Measurements from ENCODE around the gene RTN4RL1. TPM values are rescaled to one million over a fixed set of nuclear protein-coding genes. Genes with fewer than 3 reads are reported as not detected.
"Not testable (repeated sequence)": the region's sequence is repeated elsewhere in the genome, so short reads cannot be mapped to it uniquely, and the experiment has no call there.

Gene RTN4RL1
- total RNA-seq, 1 experiment from 2014 or later, result 0.69 TPM

DNA sequence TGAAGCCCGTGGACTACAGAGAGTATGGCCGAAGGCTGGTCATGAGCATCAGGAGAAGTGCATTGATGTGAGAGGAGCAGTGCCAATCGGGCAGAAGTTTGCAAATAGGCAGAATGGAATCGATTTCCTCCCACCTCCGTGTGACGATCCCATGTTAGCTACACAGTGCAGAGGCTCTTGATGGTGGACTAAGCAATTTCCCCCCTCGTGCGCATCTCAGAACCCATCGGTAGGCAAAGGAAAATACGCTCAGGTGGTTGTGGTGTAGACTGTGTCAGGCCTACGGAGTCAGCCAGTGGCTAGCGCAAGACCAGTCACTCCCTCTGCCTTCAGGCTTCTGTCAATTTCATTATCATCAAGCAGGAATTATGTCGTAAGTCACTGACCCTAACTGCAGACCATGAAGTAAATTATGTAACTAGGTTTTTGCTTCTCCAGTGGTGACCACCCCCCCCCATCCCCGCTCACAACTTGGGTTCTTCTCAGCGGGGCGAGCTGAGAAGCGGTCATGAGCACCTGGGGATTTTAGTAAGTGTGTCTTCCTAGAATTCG lies 128.0 kb downstream of the RTN4RL1 start:
- no peak for DNase-seq (ENCODE audit: low read depth)

DNA sequence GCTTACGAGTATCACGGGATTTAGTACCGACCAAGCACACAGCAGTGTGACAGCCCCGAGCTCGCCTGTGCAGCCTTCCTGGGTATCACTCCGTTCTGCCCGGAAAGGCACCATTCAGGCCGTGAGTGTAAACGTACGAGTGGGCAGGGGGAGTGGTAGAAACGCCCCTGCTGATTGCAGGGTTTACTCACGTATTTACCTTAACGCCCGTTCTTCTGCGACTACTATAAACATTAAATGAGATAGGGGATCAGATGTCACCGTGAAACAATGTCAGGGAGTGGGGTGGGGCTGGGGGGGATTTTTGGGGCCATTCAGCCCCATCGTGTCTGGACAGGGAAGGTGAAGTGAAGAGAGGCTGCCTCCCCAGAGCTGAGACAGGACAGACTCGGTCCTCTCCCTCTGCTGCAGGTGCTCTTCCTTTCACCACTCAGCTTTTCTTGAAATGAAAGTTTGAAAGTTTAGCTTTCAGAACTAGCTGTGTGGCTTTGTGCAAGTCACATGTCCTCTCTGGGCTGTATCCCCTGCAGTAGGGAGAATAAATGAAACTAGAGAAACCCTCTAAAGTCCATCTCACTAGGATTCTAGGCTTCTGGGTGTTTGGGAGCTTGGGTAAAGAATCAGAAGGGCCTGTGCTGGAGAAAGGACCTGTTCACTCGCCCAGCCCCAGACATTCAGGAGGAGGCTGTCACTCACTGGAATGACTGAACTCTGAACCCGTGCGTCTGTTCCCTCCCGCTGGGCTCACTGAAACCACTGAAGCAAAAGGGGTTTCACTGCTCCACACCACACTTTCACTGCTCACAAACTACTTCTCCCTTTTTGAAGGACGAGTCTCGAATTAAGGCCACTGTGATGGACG lies 128.7 kb downstream of the RTN4RL1 start:
- no peak for DNase-seq (ENCODE audit: low read depth)

- not testable (repeated sequence) for DNase-seq (ENCODE audit: low read depth)
Measured at GRCh38 chr17:1895479-1895878, 129.7 kb downstream of the RTN4RL1 start.

- no peak for DNase-seq (ENCODE audit: low read depth)
Measured at GRCh38 chr17:1894753-1895339, 130.3 kb downstream of the RTN4RL1 start.

GRCh38 chr17:1890758-1891450 lies 134.2 kb downstream of the RTN4RL1 start:
- no peak for DNase-seq (ENCODE audit: low read depth)

- DNase-seq (ENCODE audit: low read depth), result no peak
Measured at GRCh38 chr17:1888741-1889140, 136.4 kb downstream of the RTN4RL1 start.

Other genes with a start within 250 kb of the RTN4RL1 start
- 10.6 and 13.3 TPM in 2 replicates for gene SMYD4, start 195.4 kb downstream of the RTN4RL1 start, total RNA-seq (2014; rRNA removed)
- 19.3 and 28.1 TPM in 2 replicates for gene RPA1, start 195.3 kb downstream of the RTN4RL1 start, total RNA-seq (2014; rRNA removed)
- 33.5 and 33.9 TPM in 2 replicates for gene DPH1, start 4.8 kb upstream of the RTN4RL1 start, total RNA-seq (2014; rRNA removed)
- 77.3 and 85.7 TPM in 2 replicates for gene OVCA2, start 16.7 kb upstream of the RTN4RL1 start, total RNA-seq (2014; rRNA removed)
- gene HIC1, start 29.8 kb upstream of the RTN4RL1 start, total RNA-seq (2014; rRNA removed), result 7.5 and 8.8 TPM in 2 replicates